K562 treated with DMSO at 1 percent for 24 hours (cell line): ENCODE results near the gene RAB3A. TPM values are rescaled to one million over a fixed set of nuclear protein-coding genes. Genes with fewer than 3 reads are reported as not detected.

Experiments used
- total RNA-seq: library from RNA; unstranded; fragments of 300-600 nt; gene quantifications from 2 replicates; pipeline ENCODE4 v1.2.3, GENCODE V29; 2022; ENCODE audit warnings: low read depth; ENCODE audit not compliant: insufficient read depth

RAB3A gene, protein sequence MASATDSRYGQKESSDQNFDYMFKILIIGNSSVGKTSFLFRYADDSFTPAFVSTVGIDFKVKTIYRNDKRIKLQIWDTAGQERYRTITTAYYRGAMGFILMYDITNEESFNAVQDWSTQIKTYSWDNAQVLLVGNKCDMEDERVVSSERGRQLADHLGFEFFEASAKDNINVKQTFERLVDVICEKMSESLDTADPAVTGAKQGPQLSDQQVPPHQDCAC
- total RNA-seq: 4.0 and 5.6 TPM in 2 replicates

GRCh38 chr19:18203863-18204393 is at the start of gene RAB3A:
RAB3A (minus strand) TSS chr19:18204042; CDS start chr19:18202740, 1,302 bp downstream.

DNA sequence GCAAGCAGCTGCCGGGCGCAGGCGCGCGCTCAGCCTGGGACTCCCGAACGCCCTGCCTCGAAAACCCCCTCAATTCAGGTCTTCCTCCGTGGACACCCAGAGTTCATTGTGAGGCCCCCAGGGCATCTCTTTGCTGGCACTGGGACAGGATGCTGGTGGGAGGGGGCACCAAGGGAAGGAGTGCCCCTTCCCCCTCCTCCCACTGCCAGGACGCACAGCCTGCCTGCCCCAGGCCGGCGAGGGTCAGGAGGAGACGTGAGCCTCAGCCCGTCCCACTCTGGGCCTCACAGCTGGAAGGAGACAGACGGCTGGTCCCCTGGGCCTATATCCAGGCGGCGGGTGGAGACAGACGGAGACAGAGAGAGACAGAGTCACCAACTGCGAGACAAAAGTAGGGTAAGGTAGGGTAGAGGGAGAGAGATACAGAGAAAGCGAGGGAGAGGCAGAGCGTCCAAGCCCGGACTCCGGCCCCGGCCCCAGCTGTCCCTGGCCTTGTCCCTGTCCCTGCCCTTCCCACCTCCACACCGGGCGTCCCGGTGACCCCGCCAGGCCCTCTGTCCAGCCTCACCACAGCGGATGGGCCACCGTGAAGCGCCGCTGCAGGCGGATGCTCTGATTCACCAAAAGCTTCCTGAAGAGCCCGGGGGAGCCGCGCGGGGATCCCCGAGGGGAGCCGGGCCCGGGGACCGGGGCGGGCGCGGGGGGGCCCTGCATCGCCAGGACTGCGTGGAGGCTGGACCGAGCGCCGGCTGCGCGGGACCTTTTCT is 22.0 kb upstream of the RAB3A start, which contains the start of gene PDE4C:
PDE4C (minus strand) TSS at position 737 of the 767 bp plus-strand sequence; CDS start at position 714, 23 bp downstream.

DNA sequence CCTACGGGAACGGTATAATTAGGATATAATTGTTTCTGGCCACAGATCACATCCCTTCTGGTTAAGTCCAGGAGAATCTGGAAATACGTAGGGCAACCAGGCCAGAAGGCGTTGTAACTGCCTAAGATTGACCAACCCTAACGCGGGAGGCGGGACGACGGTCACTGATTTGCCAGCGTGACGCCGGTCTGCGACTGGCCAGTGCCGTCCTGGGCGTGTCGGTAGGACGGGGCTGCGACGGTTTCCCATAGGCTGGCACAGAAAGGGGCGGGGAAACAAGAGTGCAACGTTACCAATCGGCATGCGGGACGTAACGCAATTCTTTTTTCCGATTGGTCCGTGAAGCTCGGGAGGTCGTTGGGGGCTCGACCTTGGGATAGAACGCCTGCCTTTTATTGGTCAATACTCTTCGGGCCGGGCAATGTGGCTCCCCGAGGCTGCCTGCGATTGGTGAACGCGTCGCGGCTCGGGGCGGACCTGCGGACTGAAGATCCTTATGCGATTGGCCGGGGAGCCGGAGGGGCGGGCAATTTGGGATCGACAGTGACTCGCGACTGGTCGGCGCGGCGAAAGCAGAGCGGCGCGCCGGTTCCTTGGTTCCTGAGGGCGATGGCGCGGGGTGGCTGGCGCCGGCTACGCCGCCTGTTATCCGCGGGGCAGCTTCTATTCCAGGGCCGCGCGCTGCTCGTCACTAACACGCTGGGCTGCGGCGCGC is 11.0 kb downstream of the RAB3A start, which contains the start of gene MPV17L2:
MPV17L2 (plus strand) TSS at position 546 of the 715 bp plus-strand sequence; CDS start at position 610, 64 bp downstream.

GRCh38 chr19:18173572-18174288 is 30.1 kb downstream of the RAB3A start, which contains the start of gene IFI30:
IFI30 (plus strand) TSS chr19:18173813; CDS start chr19:18173842, 29 bp downstream.

DNA sequence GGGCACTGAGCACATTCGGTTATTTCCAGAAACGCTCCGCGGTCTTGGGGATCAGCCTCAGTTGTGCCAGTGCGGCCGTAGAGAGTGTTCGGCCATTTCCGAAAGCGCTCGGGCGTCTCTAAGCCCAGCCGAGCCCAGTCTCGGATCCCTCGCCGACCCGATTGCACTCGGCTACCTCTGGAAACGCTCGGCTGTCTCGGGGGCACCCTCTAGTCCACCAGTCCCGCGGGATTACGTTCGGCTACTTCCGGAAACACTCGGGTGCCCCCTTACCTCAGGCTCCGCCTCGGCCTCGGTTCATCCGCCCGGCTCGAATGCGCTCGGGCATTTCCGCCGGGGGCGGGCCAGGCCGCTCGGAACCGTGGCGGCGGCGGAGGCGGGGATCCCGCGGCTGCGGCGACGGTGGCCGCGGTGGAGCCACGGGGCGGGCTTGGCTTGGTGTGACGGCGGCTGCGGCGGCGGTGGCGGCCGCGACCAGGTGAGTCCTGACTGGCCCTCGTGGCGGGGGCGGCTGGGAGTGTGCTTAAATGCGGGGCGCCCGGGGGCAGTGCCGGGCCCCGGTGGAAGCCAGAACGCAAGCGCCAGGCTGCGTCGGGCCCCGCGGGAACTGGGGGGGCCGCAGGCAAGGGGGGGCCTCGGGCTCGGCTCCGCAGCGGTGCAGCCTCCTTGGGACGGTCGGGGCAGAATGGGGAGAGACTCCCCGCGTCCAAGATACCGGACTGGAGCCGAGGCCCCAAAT is 50.9 kb downstream of the RAB3A start, which contains the start of gene PIK3R2:
PIK3R2 (plus strand) TSS at position 347 of the 739 bp plus-strand sequence. CDS start 2,717 bp downstream, outside the sequence.

Other genes with a start within 250 kb of the RAB3A start
- gene KCNN1, start 236.9 kb downstream of the RAB3A start, total RNA-seq: 11.6 and 13.7 TPM in 2 replicates
- 34.4 and 34.9 TPM in 2 replicates for gene ARRDC2, start 195.9 kb downstream of the RAB3A start, total RNA-seq
- gene IL12RB1, start 117.1 kb downstream of the RAB3A start, total RNA-seq: 0.36 TPM in 1 of 2 replicates, not detected in the other
- gene MAST3, start 106.3 kb downstream of the RAB3A start, total RNA-seq: 13.7 and 14.2 TPM in 2 replicates
- gene PIK3R2, start 50.9 kb downstream of the RAB3A start, total RNA-seq: 31.7 and 38.7 TPM in 2 replicates
- gene IFI30, start 30.2 kb downstream of the RAB3A start, total RNA-seq: 152 and 155 TPM in 2 replicates
- 71.2 and 74.1 TPM in 2 replicates for gene MPV17L2, start 10.8 kb downstream of the RAB3A start, total RNA-seq
- not detected in 2 replicates for gene PDE4C, start 22.4 kb upstream of the RAB3A start, total RNA-seq
- gene IQCN, start 70.4 kb upstream of the RAB3A start, total RNA-seq: 1.8 TPM in 2 replicates
- gene JUND, start 77.6 kb upstream of the RAB3A start, total RNA-seq: 283 and 368 TPM in 2 replicates
- 278 and 306 TPM in 2 replicates for gene LSM4, start 119.0 kb upstream of the RAB3A start, total RNA-seq
- 33.9 and 35.7 TPM in 2 replicates for gene PGPEP1, start 136.6 kb upstream of the RAB3A start, total RNA-seq
- 470 and 575 TPM in 2 replicates for gene GDF15, start 182.1 kb upstream of the RAB3A start, total RNA-seq
- gene LRRC25, start 193.6 kb upstream of the RAB3A start, total RNA-seq: 3.5 and 3.8 TPM in 2 replicates
- 124 and 152 TPM in 2 replicates for gene SSBP4, start 215.4 kb upstream of the RAB3A start, total RNA-seq
- gene ISYNA1, start 234.1 kb upstream of the RAB3A start, total RNA-seq: 333 and 398 TPM in 2 replicates